ENCODE measurements around the gene POC1A. TPM values are rescaled to one million over a fixed set of nuclear protein-coding genes. Genes with fewer than 3 reads are reported as not detected.

POC1A gene
- total and polyA plus RNA-seq, 10 of the 15 experiments (the other 5 are each of a cell fraction or from before 2014, with no cell fraction given), result 8.5 to 49.8 (median 23.5) TPM

DNA sequence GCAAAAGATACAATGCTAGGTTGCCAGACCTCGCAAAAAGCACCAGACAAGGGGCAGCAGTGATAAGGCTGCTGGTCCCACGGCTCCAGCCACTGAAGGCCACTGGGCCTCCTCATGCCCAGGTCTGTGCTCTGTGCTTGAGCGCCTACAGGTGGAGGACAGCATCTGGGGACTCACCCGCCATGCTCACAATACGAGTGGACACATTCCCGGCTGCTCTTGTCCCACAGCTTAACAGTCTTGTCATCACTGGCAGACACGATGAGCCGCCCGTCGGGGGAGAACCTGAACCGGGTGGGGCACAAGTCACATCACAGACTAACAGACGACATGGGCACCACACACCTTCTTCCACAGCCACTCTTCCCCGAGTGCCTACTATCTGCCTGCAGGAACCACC lies 7.4 kb downstream of the POC1A start:
- Histone ChIP-seq H2AFZ (ENCODE audit: control insufficient read depth, low read depth, low read length) (no peak overlapping the region), H3K9me3 (replicated peaks; ENCODE audit: control insufficient read depth, insufficient read depth, low read length) (no peaks in the 10 kb centered on the region), H3K4me3 (no peak overlapping the region), H3K27ac (ENCODE audit: control insufficient read depth, insufficient read depth) (no peak overlapping the region), H3K27me3 (replicated peaks in 1 of 2; ENCODE audit: control insufficient read depth in 2 of 2, insufficient read depth in 2 of 2, low read length in 1 of 2) (no peaks in the 10 kb centered on the region), H3K9ac (ENCODE audit: control insufficient read depth, insufficient read depth, low read length) (no peak overlapping the region), H3K36me3 (ENCODE audit: control insufficient read depth in 2 of 2, insufficient read depth in 2 of 2, low read length in 1 of 2) (peaks cover 8 to 15% of the 10 kb centered on the region in 2 experiments), H3K4me2 (ENCODE audit: control insufficient read depth, insufficient read depth) (no peak overlapping the region), H3K4me1 (ENCODE audit: control insufficient read depth, insufficient read depth, low read length) (peaks cover 5% of the 10 kb centered on the region; the same call in 1 of the 2 replicates), H4K20me1 (ENCODE audit: control insufficient read depth, insufficient read depth) (no peaks in the 10 kb centered on the region), H3K79me2 (ENCODE audit: control insufficient read depth, insufficient read depth, low read length) (no peaks in the 10 kb centered on the region)
- no TSS peak for BruUV-seq (replicated peaks)
- over 99% methylated on average over 13 of the region's 13 CpGs for WGBS (ENCODE audit: insufficient coverage, insufficient replicate concordance, low lambda C conversion rate, missing lambda C conversion rate)
- ChIA-PET CTCF (interaction anchor here (0.7 to 10.1 kb wide), 9 partner anchors 12 to 204 kb away, joined by 3 to 169 read pairs (median 3); partner anchors contain the start of genes ABHD14B and PARP3), RAD21 (ENCODE audit: unreplicated experiment) (interaction anchor here (1.0 to 6.3 kb wide), 4 partner anchors 74 to 146 kb away, joined by 3 to 51 read pairs (median 12); no protein-coding TSS in a partner anchor), POLR2A (no interaction called here), SMC1A (ENCODE audit: uncharacterized antibody, unreplicated experiment) (interaction anchor here (1.1 to 2.0 kb wide), 2 partner anchors 143 to 146 kb away, joined by 3 to 5 read pairs; no protein-coding TSS in a partner anchor)
- ATAC-seq (no peak), DNase-seq (ENCODE audit: low read depth, low spot score) (no peak), FAIRE-seq (no peak)
- TF ChIP-seq MEF2B (IDR thresholded peaks at IDR 0.05; ENCODE audit: partially characterized antibody, poor library complexity, severe bottlenecking), result no peak
- TF ChIP-seq, protein P1, sequence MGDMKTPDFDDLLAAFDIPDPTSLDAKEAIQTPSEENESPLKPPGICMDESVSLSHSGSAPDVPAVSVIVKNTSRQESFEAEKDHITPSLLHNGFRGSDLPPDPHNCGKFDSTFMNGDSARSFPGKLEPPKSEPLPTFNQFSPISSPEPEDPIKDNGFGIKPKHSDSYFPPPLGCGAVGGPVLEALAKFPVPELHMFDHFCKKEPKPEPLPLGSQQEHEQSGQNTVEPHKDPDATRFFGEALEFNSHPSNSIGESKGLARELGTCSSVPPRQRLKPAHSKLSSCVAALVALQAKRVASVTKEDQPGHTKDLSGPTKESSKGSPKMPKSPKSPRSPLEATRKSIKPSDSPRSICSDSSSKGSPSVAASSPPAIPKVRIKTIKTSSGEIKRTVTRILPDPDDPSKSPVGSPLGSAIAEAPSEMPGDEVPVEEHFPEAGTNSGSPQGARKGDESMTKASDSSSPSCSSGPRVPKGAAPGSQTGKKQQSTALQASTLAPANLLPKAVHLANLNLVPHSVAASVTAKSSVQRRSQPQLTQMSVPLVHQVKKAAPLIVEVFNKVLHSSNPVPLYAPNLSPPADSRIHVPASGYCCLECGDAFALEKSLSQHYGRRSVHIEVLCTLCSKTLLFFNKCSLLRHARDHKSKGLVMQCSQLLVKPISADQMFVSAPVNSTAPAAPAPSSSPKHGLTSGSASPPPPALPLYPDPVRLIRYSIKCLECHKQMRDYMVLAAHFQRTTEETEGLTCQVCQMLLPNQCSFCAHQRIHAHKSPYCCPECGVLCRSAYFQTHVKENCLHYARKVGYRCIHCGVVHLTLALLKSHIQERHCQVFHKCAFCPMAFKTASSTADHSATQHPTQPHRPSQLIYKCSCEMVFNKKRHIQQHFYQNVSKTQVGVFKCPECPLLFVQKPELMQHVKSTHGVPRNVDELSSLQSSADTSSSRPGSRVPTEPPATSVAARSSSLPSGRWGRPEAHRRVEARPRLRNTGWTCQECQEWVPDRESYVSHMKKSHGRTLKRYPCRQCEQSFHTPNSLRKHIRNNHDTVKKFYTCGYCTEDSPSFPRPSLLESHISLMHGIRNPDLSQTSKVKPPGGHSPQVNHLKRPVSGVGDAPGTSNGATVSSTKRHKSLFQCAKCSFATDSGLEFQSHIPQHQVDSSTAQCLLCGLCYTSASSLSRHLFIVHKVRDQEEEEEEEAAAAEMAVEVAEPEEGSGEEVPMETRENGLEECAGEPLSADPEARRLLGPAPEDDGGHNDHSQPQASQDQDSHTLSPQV (IDR thresholded peaks at IDR 0.05), result no peak
- no peak for TF ChIP-seq STAT3 (IDR thresholded peaks at IDR 0.05; ENCODE audit: low read depth, low read length)
- no peak for TF ChIP-seq GABPA (IDR thresholded peaks at IDR 0.05; ENCODE audit: low read depth)
- no peak for TF ChIP-seq ZZZ3 (IDR thresholded peaks at IDR 0.05; ENCODE audit: control insufficient read depth, insufficient read length, low read depth)
- no peak for TF ChIP-seq EP300 (IDR thresholded peaks at IDR 0.05; ENCODE audit: borderline replicate concordance in 1 of 2, control insufficient read depth in 1 of 2, low read depth in 2 of 2, low read length in 2 of 2)
- no peak for TF ChIP-seq NFYA (IDR thresholded peaks at IDR 0.05; ENCODE audit: borderline replicate concordance, low read depth, low read length)
- TF ChIP-seq PAX8 (IDR thresholded peaks at IDR 0.05), result no peak
- TF ChIP-seq CHD1 (IDR thresholded peaks at IDR 0.05; ENCODE audit: low read depth, low read length), result no peak
- no peak for TF ChIP-seq NFXL1 (IDR thresholded peaks at IDR 0.05; ENCODE audit: borderline replicate concordance)
- no peak for TF ChIP-seq ZNF274 (IDR thresholded peaks at IDR 0.05; ENCODE audit: insufficient read depth, insufficient read length)
- no peak for TF ChIP-seq RCOR1 (conservative IDR thresholded peaks at IDR 0.05; ENCODE audit: low read depth, low read length)
- no peak for TF ChIP-seq EZH2 (IDR thresholded peaks at IDR 0.05; ENCODE audit: borderline replicate concordance, control insufficient read depth, low read depth, low read length)
- TF ChIP-seq, protein P2, sequence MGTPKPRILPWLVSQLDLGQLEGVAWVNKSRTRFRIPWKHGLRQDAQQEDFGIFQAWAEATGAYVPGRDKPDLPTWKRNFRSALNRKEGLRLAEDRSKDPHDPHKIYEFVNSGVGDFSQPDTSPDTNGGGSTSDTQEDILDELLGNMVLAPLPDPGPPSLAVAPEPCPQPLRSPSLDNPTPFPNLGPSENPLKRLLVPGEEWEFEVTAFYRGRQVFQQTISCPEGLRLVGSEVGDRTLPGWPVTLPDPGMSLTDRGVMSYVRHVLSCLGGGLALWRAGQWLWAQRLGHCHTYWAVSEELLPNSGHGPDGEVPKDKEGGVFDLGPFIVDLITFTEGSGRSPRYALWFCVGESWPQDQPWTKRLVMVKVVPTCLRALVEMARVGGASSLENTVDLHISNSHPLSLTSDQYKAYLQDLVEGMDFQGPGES (IDR thresholded peaks at IDR 0.05), result no peak
- TF ChIP-seq HDAC2 (IDR thresholded peaks at IDR 0.05), result no peak
- in situ Hi-C loops (cut with MboI), result no loop called here
- intact Hi-C loops (cut with micrococcal nuclease; ENCODE audit: unreplicated experiment), result no loop called here

Measured in GM12878 (cell line).